ENCODE measurements around the gene RARS2.

- no peak for TF ChIP-seq CTCF (IDR thresholded peaks at IDR 0.05)
- no peak for TF ChIP-seq POLR2A (IDR thresholded peaks at IDR 0.05)
Measured at GRCh38 chr6:87618531-87618930, 28.7 kb upstream of the RARS2 start.
